LNCAP (cell line): ENCODE data around the gene MRPL14.

Experiments
- CTCF ChIP-seq: fragments of 450-650 bp; IDR thresholded peaks from 2 replicates; pipeline ENCODE4 v1.5.1; 2017; ENCODE audit warnings: mild to moderate bottlenecking

The MRPL14 gene

GRCh38 chr6:44148306-44148705 is 21.1 kb upstream of the MRPL14 start:
- TF ChIP-seq CTCF = no peak

GRCh38 chr6:44147256-44147655 is 20.0 kb upstream of the MRPL14 start:
- no peak for TF ChIP-seq CTCF

DNA sequence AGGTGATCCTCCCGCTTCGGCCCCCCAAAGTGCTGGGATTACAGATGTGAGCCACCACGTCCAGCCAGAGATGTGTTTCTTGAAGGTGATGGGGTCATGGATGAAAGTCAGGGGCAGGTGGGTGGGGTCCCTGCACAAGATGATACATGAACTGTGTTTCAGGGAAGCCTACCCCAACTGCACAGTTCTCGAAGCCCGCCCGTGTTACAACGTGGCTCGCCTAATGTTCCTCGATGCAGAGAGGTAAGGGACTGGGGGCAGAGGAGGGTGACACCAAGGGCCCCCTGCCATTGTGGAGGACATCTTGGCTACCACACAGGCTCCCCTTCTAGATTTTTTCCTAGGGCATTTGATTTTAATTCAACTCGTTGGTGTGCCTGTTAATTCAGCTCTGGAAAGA is 19.4 kb upstream of the MRPL14 start:
- no peak for TF ChIP-seq CTCF

DNA sequence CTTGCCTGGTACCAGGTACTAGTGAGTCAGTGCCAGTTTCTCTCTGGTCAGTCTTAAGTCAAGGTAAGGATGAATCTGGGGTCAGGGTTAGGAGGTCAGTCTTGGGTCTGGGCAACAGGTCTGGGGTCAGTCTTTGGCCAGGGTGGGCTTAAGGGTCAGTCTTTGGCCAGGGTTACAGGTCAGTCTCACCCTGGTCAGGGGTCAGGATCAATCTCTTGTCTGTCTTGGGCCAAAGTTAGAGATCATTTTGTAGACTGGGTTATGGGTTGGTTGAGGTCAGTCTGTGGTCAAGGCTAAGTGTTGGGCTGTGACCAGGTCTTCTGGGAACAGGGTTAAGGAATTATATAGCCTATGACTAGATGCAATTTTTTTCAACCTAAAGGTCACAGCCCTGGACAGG is 18.6 kb upstream of the MRPL14 start:
- no peak for TF ChIP-seq CTCF

DNA sequence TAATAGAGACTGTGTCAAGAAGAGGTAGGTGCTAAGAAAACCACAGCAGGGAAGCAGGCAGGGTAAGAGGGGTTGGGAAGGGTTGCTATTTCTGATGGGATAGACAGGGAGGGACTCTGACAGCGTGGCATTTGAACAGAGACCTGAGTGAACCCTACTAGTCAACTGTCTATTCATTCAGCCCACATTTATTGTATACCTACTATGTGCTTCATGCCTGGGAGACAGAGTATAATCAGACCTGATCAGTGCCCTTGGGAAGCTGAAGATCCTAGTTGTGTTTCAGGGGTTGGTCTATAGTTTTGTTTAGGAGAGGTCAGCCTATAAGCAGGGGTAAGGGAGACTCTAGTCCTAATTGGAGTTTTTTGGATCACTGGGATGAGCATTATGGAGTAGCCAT is 16.5 kb upstream of the MRPL14 start:
- no peak for TF ChIP-seq CTCF

- no peak for TF ChIP-seq CTCF
Observed at GRCh38 chr6:44142835-44143234, 15.6 kb upstream of the MRPL14 start.

- no peak for TF ChIP-seq CTCF
Observed at GRCh38 chr6:44139351-44139743, 12.1 kb upstream of the MRPL14 start.

DNA sequence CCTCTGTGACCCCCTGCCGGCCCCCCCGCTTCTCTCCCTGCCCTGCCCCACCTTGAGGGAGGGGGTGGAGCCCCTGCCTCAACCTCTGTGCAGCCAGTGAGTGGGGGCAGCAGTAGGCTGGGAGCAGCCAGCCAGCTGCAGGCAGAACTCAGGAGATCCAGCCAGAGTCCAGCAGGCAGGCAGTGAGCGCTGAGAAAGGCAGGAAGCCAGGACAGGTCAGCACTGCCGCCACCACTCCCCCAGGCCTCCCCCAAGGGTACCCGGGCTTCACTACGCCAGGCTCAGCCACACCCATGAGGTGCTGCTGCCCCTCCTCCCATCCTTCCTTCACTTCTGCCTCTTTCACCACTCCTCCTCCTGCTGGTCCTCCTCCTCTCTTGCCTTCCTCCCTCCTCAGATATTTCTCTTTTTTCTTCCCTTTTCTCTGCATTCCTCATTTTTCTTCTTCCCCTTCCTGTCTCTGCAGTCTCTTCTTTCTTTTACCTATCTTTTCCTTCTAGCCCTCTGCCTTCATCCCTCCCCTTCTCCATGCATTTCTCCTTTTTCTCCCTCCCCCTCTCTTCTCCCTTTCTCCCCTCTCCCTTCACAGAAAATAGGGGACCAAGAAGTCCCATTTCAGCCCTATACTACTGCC is 11.6 kb upstream of the MRPL14 start:
- no peak for TF ChIP-seq CTCF
